DMS53 (cell line): Measurements from ENCODE around the gene RAB11FIP4.

Experiments
- DNase-seq: peaks from one replicate; lab custom pipeline; 2025; lab: John Stamatoyannopoulos, UW

RAB11FIP4 gene

GRCh38 chr17:31525801-31526549 lies 134.5 kb downstream of the RAB11FIP4 start:
- peak; percentile 45 for DNase-seq

- DNase-seq, result no peak
Observed at GRCh38 chr17:31527606-31528005, 136.1 kb downstream of the RAB11FIP4 start.

- no peak for DNase-seq
Observed at GRCh38 chr17:31528291-31528874, 136.9 kb downstream of the RAB11FIP4 start.

- DNase-seq, result no peak
Observed at GRCh38 chr17:31529841-31530251, 138.4 kb downstream of the RAB11FIP4 start.

- DNase-seq, result no peak
Observed at GRCh38 chr17:31530391-31530985, 139.0 kb downstream of the RAB11FIP4 start.

- DNase-seq, result no peak
Observed at GRCh38 chr17:31531336-31531980, 140.0 kb downstream of the RAB11FIP4 start.

GRCh38 chr17:31532081-31532480 lies 140.6 kb downstream of the RAB11FIP4 start:
- DNase-seq, result no peak

GRCh38 chr17:31532526-31532925 lies 141.1 kb downstream of the RAB11FIP4 start:
- DNase-seq, result no peak

- DNase-seq, result peak; percentile 28
Observed at GRCh38 chr17:31533546-31534155, 142.2 kb downstream of the RAB11FIP4 start.

GRCh38 chr17:31534223-31534888 lies 142.9 kb downstream of the RAB11FIP4 start:
- no peak for DNase-seq

GRCh38 chr17:31535581-31535981 lies 144.1 kb downstream of the RAB11FIP4 start:
- peak; percentile 84 for DNase-seq

GRCh38 chr17:31536451-31536850 lies 145.0 kb downstream of the RAB11FIP4 start:
- peak; percentile 31 for DNase-seq

GRCh38 chr17:31537565-31538011 lies 146.1 kb downstream of the RAB11FIP4 start:
- peak; percentile 81 for DNase-seq

GRCh38 chr17:31538080-31538762 lies 146.7 kb downstream of the RAB11FIP4 start:
- peak; percentile 90 for DNase-seq

GRCh38 chr17:31540602-31541307 lies 149.3 kb downstream of the RAB11FIP4 start:
- DNase-seq, result peak; percentile 20

- peak; percentile 52 for DNase-seq
Observed at GRCh38 chr17:31541559-31541958, 150.1 kb downstream of the RAB11FIP4 start.

- no peak for DNase-seq
Observed at GRCh38 chr17:31544186-31544585, 152.7 kb downstream of the RAB11FIP4 start.

GRCh38 chr17:31546650-31547049 lies 155.2 kb downstream of the RAB11FIP4 start:
- DNase-seq, result no peak

GRCh38 chr17:31548709-31549108 lies 157.2 kb downstream of the RAB11FIP4 start:
- peak; percentile 28 for DNase-seq

- peak; percentile 66 for DNase-seq
Observed at GRCh38 chr17:31549121-31549524, 157.6 kb downstream of the RAB11FIP4 start.
